SJSA1 (cell line): Measurements from ENCODE around the gene TCL1B. TPM values are rescaled to one million over a fixed set of nuclear protein-coding genes. Genes with fewer than 3 reads are reported as not detected.

Experiments
- DNase-seq, 2 experiments: peaks; one replicate each; pipeline ENCODE4 v3.0.0-alpha.2; 2015 to 2020; ENCODE audit warnings: low spot score in 2 of 2, low read depth in 1 of 2
- H3K27ac ChIP-seq: fragments of 250-450 bp; sonication (Bioruptor Pico); 2 replicates; pipeline ENCODE4 v1.5.1; 2020; ENCODE audit warnings: mild to moderate bottlenecking, moderate library complexity
- H3K27me3 ChIP-seq: fragments of 250-450 bp; sonication (Bioruptor Pico); replicated peaks from 2 replicates; pipeline ENCODE4 v1.5.1; 2020; ENCODE audit warnings: mild to moderate bottlenecking, moderate library complexity
- H3K36me3 ChIP-seq: fragments of 250-450 bp; sonication (Bioruptor Pico); 2 replicates; pipeline ENCODE4 v1.5.1; 2020; ENCODE audit warnings: mild to moderate bottlenecking
- H3K4me1 ChIP-seq: fragments of 250-450 bp; sonication (Bioruptor Pico); replicated peaks from 2 replicates; pipeline ENCODE4 v1.6.1; 2021; ENCODE audit warnings: mild to moderate bottlenecking
- H3K4me3 ChIP-seq: fragments of 250-450 bp; sonication (Bioruptor Pico); 2 replicates; pipeline ENCODE4 v1.5.1; 2020; ENCODE audit warnings: mild to moderate bottlenecking
- H3K9me3 ChIP-seq: fragments of 250-450 bp; sonication (Bioruptor Pico); replicated peaks from 2 replicates; pipeline ENCODE4 v1.5.1; 2020; ENCODE audit warnings: mild to moderate bottlenecking
- total RNA-seq: library from RNA; depleted of rRNA; stranded (reverse); fragments of >200 nt; shearing (Covaris generic); gene quantifications from 2 replicates; pipeline ENCODE4 v1.2.3, GENCODE V29; 2014; rRNA removed

The TCL1B gene
- not detected in 2 replicates for total RNA-seq

- no peak for DNase-seq
These were observed at the start of gene TCL1B for GRCh38 chr14:95685978-95686922. Gene TCL1B (plus strand): TSS chr14:95686426. CDS start chr14:95686468, 42 bp downstream.

GRCh38 chr14:95644981-95645380 is 41.2 kb upstream of the TCL1B start:
- Histone ChIP-seq H3K9me3 (no peaks in the 10 kb centered on the region), H3K27me3 (no peaks in the 10 kb centered on the region), H3K36me3 (no peaks in the 10 kb centered on the region), H3K4me3 (no peak overlapping the region), H3K27ac (no peak overlapping the region), H3K4me1 (no peaks in the 10 kb centered on the region)
- DNase-seq = no peak

More at GRCh38 chr14:95685978-95686922, at the start of gene TCL1B:
- Histone ChIP-seq H3K9me3 (no peaks in the 10 kb centered on the region), H3K27me3 (no peaks in the 10 kb centered on the region), H3K36me3 (no peaks in the 10 kb centered on the region), H3K4me1 (peaks cover 25% of the 10 kb centered on the region), H3K27ac (no peak within 1 kb of the TSS), H3K4me3 (no peak within 1 kb of the TSS)

GRCh38 chr14:95645389-95645996 is 40.7 kb upstream of the TCL1B start:
- Histone ChIP-seq H3K4me3 (no peak overlapping the region), H3K36me3 (no peaks in the 10 kb centered on the region), H3K27me3 (no peaks in the 10 kb centered on the region), H3K27ac (no peak overlapping the region), H3K9me3 (no peaks in the 10 kb centered on the region), H3K4me1 (no peaks in the 10 kb centered on the region)
- DNase-seq = no peak

GRCh38 chr14:95647926-95648325 is 38.3 kb upstream of the TCL1B start:
- Histone ChIP-seq H3K27me3 (no peaks in the 10 kb centered on the region), H3K4me1 (no peaks in the 10 kb centered on the region), H3K9me3 (no peaks in the 10 kb centered on the region), H3K4me3 (no peak overlapping the region), H3K36me3 (no peaks in the 10 kb centered on the region), H3K27ac (no peak overlapping the region)
- DNase-seq = no peak

- Histone ChIP-seq H3K27me3 (no peaks in the 10 kb centered on the region), H3K36me3 (no peaks in the 10 kb centered on the region), H3K4me1 (no peaks in the 10 kb centered on the region), H3K9me3 (no peaks in the 10 kb centered on the region), H3K4me3 (no peak overlapping the region), H3K27ac (no peak overlapping the region)
- DNase-seq = no peak
These were observed 37.0 kb upstream of the TCL1B start for GRCh38 chr14:95649230-95649629.

GRCh38 chr14:95651028-95651427 is 35.2 kb upstream of the TCL1B start:
- H3K9me3 ChIP-seq = no peaks in the 10 kb centered on the region
- no peak overlapping the region for H3K4me3 ChIP-seq
- DNase-seq = no peak
- H3K27me3 ChIP-seq = no peaks in the 10 kb centered on the region
- H3K27ac ChIP-seq = no peak overlapping the region
- H3K4me1 ChIP-seq = no peaks in the 10 kb centered on the region
- no peaks in the 10 kb centered on the region for H3K36me3 ChIP-seq

- Histone ChIP-seq H3K4me1 (no peaks in the 10 kb centered on the region), H3K27ac (no peak overlapping the region), H3K36me3 (no peaks in the 10 kb centered on the region), H3K4me3 (no peak overlapping the region), H3K27me3 (no peaks in the 10 kb centered on the region), H3K9me3 (no peaks in the 10 kb centered on the region)
- DNase-seq = no peak
These were observed 34.2 kb upstream of the TCL1B start for GRCh38 chr14:95651821-95652583.

GRCh38 chr14:95652690-95653089 is 33.5 kb upstream of the TCL1B start:
- Histone ChIP-seq H3K27ac (no peak overlapping the region), H3K4me1 (no peaks in the 10 kb centered on the region), H3K9me3 (no peaks in the 10 kb centered on the region), H3K4me3 (no peak overlapping the region), H3K27me3 (no peaks in the 10 kb centered on the region), H3K36me3 (no peaks in the 10 kb centered on the region)
- no peak for DNase-seq

GRCh38 chr14:95655461-95655860 is 30.8 kb upstream of the TCL1B start:
- Histone ChIP-seq H3K9me3 (no peaks in the 10 kb centered on the region), H3K27ac (no peak overlapping the region), H3K4me3 (no peak overlapping the region), H3K4me1 (no peaks in the 10 kb centered on the region), H3K36me3 (no peaks in the 10 kb centered on the region), H3K27me3 (no peaks in the 10 kb centered on the region)
- DNase-seq = no peak

- peaks cover 5% of the 10 kb centered on the region; the same call in 1 of the 2 replicates for H3K27me3 ChIP-seq
- H3K4me3 ChIP-seq = no peak overlapping the region
- H3K4me1 ChIP-seq = no peaks in the 10 kb centered on the region
- H3K36me3 ChIP-seq = no peaks in the 10 kb centered on the region
- H3K27ac ChIP-seq = no peak overlapping the region
- no peak for DNase-seq
- H3K9me3 ChIP-seq = no peaks in the 10 kb centered on the region
These were observed 29.6 kb upstream of the TCL1B start for GRCh38 chr14:95656634-95657033.

- no peak overlapping the region for H3K4me3 ChIP-seq
These were observed 28.8 kb upstream of the TCL1B start for GRCh38 chr14:95657454-95657853.

GRCh38 chr14:95659293-95659989 is 26.8 kb upstream of the TCL1B start:
- Histone ChIP-seq H3K4me3 (no peak overlapping the region), H3K36me3 (no peaks in the 10 kb centered on the region), H3K27ac (no peak overlapping the region), H3K9me3 (no peaks in the 10 kb centered on the region), H3K27me3 (peaks cover 5% of the 10 kb centered on the region; the same call in 1 of the 2 replicates), H3K4me1 (no peaks in the 10 kb centered on the region)
- no peak for DNase-seq

More at GRCh38 chr14:95657454-95657853, 28.8 kb upstream of the TCL1B start:
- Histone ChIP-seq H3K27ac (no peak overlapping the region), H3K4me1 (no peaks in the 10 kb centered on the region), H3K36me3 (no peaks in the 10 kb centered on the region), H3K27me3 (peaks cover 5% of the 10 kb centered on the region; the same call in 1 of the 2 replicates), H3K9me3 (no peaks in the 10 kb centered on the region)
- no peak for DNase-seq

- Histone ChIP-seq H3K27me3 (peaks cover 5% of the 10 kb centered on the region; the same call in 1 of the 2 replicates), H3K4me3 (no peak overlapping the region)
- DNase-seq = no peak
These were observed 26.2 kb upstream of the TCL1B start for GRCh38 chr14:95659990-95660385.

More at GRCh38 chr14:95659990-95660385, 26.2 kb upstream of the TCL1B start:
- Histone ChIP-seq H3K9me3 (no peaks in the 10 kb centered on the region), H3K4me1 (no peaks in the 10 kb centered on the region), H3K27ac (no peak overlapping the region), H3K36me3 (no peaks in the 10 kb centered on the region)
